GM18526 (cell line): ENCODE data around the gene LDLRAD4.

Source experiments
- POLR2A ChIP-seq: IDR thresholded peaks from 3 replicates; pipeline ENCODE4 v1.6.1; 2011; ENCODE audit not compliant: insufficient read length; ENCODE audit errors: extremely low read depth

The LDLRAD4 gene

GRCh38 chr18:13583576-13584550 lies 365.3 kb downstream of the LDLRAD4 start:
- TF ChIP-seq POLR2A = no peak

- TF ChIP-seq POLR2A = no peak
These were observed 366.3 kb downstream of the LDLRAD4 start for GRCh38 chr18:13584825-13585224.

GRCh38 chr18:13585379-13586153 lies 367.0 kb downstream of the LDLRAD4 start:
- no peak for TF ChIP-seq POLR2A

GRCh38 chr18:13587001-13587400 lies 368.4 kb downstream of the LDLRAD4 start:
- TF ChIP-seq POLR2A = no peak

- no peak for TF ChIP-seq POLR2A
These were observed 368.9 kb downstream of the LDLRAD4 start for GRCh38 chr18:13587477-13587876.

- no peak for TF ChIP-seq POLR2A
These were observed 369.4 kb downstream of the LDLRAD4 start for GRCh38 chr18:13587937-13588336.

- no peak for TF ChIP-seq POLR2A
These were observed 370.8 kb downstream of the LDLRAD4 start for GRCh38 chr18:13589316-13589715.

GRCh38 chr18:13589943-13590342 lies 371.4 kb downstream of the LDLRAD4 start:
- TF ChIP-seq POLR2A = no peak

- TF ChIP-seq POLR2A = no peak
These were observed 373.7 kb downstream of the LDLRAD4 start for GRCh38 chr18:13592246-13592645.

- TF ChIP-seq POLR2A = no peak
These were observed 376.0 kb downstream of the LDLRAD4 start for GRCh38 chr18:13594551-13594950.

- no peak for TF ChIP-seq POLR2A
These were observed 378.5 kb downstream of the LDLRAD4 start for GRCh38 chr18:13597068-13597467.

GRCh38 chr18:13598591-13598990 lies 380.0 kb downstream of the LDLRAD4 start:
- TF ChIP-seq POLR2A = no peak

- TF ChIP-seq POLR2A = no peak
These were observed 380.5 kb downstream of the LDLRAD4 start for GRCh38 chr18:13599031-13599430.

- no peak for TF ChIP-seq POLR2A
These were observed 384.9 kb downstream of the LDLRAD4 start for GRCh38 chr18:13603304-13604019.

GRCh38 chr18:13604786-13605185 lies 386.2 kb downstream of the LDLRAD4 start:
- no peak for TF ChIP-seq POLR2A

- TF ChIP-seq POLR2A = no peak
These were observed 386.9 kb downstream of the LDLRAD4 start for GRCh38 chr18:13605477-13605876.

GRCh38 chr18:13605901-13606300 lies 387.3 kb downstream of the LDLRAD4 start:
- no peak for TF ChIP-seq POLR2A
